NCI-H460 (cell line): ENCODE results near the gene LYRM4. TPM values are rescaled to one million over a fixed set of nuclear protein-coding genes. Genes with fewer than 3 reads are reported as not detected.

Source experiments
- DNase-seq: peaks from one replicate; pipeline ENCODE4 v3.0.0-alpha.2; 2016; ENCODE audit warnings: low read depth; ENCODE audit errors: extremely low read depth
- total RNA-seq: library from RNA; depleted of rRNA; stranded (reverse); fragments of >200 nt; shearing (Covaris generic); gene quantifications from 2 replicates; pipeline ENCODE4 v1.2.3, GENCODE V29; 2014

Gene LYRM4
- total RNA-seq, 1 experiment from 2014 or later = 31.6 TPM

DNA sequence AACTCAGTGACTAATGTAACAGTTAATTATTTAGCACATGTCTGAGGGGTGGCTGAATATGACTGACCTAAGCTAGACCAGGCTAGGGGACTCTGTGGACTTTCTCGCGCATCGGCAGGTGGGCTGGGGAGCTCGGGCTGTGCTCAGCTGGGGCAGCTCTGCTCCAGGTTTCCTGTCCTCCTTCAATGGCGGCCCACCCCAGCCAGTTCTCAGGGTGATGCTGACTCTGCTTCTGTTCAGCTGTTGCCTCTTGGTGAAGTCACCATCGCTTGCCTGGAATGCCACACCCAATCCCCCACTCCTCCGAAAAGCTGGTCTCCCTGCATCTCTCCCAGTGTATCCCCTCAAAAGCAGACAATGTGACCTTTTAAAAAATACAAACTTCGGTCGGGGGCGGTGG is 155.6 kb downstream of the LYRM4 start:
- DNase-seq = no peak

DNA sequence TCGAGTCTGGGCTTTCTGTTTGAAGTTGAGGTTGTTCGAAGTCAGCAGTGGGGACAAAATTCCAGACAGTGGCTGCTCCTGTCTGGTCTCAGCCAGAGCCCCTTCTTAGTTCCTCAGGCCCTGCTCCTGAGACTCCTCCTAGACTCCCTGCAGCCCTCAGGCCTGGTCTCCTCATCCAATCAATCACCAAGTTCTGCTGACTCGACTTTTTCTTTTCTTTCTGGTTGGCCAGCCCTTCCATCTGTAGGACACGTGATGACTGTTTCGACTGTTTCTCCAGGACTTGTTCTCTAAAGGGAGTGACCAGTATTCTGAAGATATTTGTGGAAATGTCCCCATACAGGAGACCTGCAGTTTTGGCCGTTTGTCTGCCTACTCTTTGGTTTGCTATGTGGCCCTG is 156.1 kb downstream of the LYRM4 start:
- DNase-seq = no peak

DNA sequence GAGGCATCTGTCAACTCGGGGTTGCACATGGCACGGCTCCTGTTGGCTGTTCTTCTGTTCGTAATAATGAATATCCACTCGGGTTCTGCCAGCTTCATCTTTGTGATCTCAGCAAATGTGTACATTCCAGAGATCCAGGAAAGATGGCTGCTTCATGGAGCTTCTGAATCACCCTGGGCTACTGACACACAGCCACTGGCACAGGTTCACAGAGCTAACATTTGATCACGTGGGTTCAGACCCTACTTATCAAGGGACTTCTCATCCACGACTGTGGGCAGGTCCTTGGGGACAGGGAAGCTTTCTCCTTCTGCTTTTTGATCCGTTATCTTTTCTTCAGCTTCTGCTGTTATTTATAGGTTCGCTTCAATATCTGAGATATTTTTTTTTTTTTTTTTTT is 157.5 kb downstream of the LYRM4 start:
- no peak for DNase-seq

DNA sequence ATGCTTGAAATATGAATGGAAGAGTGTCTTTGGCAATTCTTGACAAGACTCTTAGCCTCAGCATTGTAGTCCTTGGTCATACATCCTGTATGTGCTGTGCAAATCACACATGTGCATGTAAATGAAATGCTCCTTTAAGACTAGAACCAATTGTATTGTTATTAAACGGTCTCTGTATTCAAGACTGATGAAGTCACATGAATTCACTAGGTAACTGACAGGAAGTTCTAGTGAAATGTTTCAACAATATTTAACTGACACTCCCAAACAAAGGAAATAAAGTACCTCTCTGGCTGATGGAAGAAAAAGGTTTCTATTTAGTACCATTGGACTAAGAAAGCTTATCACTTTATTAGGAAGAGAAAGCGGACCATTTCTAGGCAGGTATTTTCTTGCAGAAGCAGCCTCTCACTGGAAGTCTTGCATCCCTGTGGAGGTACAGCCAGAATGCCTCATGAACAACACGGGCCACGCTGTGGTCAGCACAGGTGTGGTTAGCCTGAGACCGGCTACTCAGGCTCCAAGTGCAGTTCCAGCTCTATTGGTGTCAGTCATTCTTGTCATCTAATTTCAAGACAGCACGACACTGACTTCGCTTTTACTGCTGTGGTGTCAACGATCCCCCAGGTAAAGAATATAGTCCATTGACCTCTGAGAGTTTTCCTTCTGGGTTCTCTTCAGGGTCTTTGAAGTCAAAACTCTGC is 158.3 kb downstream of the LYRM4 start:
- DNase-seq = no peak

DNA sequence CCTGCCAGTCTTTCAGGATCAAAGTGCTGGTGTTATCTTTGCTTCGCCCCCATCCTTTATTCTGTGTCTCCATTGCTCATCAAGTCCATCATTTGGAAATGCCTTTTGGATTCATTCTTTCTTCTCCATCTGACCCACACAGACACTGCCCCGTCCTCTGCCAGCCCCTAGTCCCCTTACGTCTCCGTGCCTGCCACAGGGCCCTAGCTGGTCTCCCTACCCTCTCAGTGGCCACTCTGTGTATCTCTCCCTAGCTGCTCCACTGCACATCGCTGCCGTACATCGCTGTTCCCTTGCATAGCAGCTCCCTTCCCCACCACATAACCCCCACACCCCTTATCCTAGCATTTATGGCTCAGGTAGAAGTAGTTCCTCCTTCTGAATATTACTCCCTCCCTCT is 159.9 kb downstream of the LYRM4 start:
- no peak for DNase-seq

DNA sequence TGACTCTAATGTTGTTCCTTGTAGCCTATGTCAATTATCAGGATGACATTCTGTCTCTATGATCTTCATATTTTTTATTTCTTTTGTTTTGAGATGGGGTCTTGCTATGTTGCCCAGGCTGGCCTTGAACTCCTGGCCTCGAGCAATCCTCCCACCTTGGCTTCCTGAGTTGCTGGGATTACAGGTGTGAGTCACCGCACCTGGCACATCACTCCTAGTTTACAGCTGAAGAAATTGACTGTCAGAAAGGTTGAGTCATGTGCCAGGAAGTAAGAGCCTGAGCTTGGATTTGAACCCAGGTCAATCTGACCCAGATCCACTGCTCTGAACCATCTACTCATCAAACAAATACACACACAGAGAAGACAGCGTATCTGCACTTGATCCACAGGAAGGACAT is 161.2 kb downstream of the LYRM4 start:
- DNase-seq = no peak

DNA sequence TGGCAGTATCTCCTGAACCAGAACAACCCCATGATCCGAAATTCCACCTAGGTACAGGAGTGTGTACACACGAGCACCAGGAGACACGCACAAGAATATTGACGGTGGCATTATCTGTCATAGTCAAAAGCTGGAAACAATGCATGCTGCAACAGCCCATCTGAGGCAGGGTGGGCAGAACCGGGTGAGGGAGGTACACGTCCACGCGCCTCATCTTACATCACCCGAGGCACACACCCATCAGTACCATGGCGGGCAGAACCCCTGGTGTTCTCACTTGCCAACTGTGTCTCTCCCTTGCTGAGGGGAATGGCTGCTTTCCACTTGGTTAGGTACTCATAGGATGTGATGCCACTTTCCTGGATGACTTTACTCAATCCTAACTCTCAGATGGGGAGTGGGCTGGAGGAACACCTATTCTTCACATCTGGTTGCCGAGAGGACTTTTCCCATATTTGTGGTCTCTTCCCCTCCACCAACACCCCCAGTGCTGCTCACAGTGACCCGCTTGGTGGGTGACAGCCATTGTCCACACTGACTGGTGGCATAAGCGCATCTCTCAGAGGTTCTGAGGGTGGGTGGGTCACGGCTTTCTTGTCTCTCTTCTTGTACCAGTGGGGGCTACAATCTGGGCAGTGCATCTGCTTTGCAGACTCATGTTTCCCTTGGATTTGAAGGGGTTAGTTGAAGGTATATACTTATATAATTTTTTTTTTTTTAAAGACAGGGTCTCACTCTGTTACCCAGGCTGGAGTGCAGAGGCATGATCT is 162.1 kb downstream of the LYRM4 start:
- no peak for DNase-seq

DNA sequence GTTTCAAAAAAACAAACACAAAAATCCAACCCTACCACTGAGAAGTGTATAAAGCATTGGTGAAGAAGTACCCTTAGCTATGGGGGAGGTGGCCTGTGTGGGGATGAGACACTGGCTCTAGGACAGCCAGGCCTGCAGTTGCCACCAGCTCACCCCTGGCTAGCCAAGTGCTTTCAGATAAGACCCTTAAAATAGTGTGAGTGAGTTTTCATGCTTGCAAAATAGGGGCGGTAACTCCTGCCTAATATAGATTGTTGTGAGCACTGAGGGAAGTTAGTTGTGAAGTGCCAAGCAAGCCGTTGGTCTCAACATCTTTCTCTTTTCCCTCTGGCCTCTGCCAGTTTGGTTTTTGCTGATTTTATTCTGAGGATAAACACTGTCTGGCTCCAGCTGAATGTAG is 164.3 kb downstream of the LYRM4 start:
- DNase-seq = no peak

DNA sequence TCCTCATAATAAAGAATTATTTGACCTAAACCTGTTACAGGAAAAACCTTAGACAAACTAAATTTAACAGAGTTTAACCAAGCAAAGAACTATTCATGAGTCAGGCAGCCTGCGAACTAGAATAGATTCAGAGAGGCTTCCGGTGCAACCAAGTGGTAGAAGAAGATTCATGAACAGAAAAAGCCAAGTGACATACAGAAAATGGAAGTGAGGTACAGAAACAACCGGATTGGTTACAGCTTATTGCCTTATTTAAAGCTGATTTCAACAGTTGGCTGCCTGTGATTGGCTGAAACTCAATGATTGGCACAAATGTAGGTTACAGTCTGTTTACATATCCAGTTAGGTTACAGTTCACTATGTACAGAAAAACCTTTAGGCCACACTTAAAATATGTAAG is 165.5 kb downstream of the LYRM4 start:
- DNase-seq = no peak

DNA sequence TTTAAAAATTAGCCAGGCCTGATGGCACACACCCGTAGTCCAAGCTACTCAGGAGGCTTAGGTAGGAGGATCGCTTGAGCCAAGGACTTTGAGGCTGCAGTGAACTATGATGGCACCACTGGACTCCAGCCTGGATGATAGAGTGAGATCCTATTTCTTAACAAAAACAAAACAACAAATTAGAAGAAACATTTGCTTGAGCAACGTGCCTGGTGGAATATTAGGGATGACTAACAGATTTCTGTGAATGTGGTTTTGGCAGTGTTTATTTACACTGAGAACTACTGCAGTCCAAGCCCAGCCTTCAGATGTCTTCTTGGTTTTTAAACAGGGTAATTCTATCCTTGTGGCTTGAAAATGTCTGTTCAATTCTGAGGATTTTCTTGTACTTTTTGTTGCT is 166.4 kb downstream of the LYRM4 start:
- DNase-seq = no peak

DNA sequence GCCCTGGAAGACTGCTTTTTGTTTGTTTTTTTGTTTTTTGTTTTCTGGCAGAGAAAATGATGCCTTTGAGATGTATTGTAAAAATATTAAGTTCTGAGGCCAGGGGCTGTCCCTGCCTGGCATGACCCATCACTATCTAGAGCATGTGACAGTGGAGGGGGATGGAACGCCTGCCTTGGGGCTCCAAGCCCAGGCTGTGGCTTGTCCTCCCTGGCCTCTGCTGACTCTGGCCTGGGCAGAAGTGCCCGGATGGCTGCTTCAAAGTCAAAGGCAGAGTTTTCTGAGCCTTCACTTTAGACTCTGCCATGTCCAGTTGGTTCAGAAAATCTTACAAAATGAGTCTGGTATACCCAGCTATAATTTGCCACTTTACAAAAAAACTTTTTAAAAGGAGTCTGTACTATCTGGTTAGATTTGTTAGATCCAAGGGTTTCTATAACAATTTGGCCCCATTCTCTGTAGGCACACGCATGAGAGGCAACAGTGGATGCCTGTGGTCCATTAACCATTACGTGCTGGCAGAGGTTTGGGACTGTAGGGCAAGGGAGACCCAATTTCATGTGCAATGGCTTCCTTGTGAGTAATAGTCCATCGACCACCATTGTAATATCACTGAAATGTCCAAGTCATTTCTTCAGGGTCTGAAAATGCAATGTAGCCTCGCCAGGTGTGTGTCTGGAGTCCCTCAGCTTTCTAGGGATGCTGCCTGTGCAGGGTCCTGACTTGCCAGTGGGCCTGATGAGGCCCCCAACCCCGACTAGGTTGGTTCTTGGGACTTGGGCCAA is 167.3 kb downstream of the LYRM4 start:
- no peak for DNase-seq

DNA sequence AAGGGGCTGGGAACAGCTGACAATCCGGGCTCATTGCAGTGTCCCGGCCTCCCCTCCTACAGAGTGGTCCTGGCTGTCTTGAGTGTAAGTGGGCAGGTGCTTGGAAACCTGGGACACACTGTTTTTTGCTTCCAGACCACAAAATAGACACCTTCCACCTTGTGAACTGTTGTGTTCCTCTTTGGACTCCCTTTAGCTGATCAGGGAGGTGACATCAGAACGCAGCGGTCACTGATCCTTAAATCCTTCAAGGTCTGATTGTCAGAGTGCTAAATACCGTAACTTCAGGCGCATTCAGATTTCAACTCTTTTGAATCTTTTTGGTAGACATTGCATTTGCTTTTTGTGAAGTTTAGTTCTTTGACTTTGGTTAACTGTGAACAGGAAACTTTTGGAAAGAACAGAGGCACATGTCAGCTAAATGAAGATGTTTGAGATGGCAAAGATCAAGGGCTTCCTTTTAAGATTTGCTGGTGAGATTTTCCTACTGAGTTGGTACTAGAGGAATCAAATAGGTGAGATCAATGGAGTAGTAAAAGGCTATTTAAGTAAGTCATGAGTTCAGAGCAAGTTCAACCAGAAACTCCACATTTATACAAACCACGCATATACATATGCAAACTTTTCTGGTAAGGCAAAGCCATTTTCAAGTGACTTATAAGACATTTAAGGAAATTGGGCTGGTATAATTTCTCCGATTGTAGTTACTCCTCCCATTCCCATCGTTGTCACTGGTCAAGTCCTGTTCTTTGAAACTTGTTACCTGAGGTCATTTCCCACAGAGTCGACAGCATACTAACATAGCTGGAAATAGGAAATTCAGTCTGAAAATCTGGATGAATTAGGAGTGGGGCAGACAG is 169.3 kb downstream of the LYRM4 start:
- DNase-seq = no peak

DNA sequence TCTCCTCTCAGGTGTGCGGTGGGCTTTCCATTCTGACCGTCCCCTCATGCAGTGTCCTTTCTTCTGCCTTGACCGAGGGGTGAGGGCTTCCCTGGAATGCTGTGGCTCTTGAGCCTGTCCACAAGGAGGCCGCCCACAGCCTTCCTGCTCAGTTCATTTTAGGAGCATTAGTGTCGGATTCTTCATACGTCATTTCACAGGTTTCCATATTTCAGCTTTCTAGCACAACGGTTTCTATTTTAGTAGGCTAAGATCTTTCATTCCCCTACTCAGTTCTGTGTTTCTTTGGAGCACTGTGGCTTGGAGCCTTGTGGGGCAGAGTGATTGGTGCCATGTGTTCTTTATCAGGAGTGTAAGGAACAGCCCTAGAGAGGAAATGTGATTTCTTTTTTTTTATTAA is 170.1 kb downstream of the LYRM4 start:
- no peak for DNase-seq

DNA sequence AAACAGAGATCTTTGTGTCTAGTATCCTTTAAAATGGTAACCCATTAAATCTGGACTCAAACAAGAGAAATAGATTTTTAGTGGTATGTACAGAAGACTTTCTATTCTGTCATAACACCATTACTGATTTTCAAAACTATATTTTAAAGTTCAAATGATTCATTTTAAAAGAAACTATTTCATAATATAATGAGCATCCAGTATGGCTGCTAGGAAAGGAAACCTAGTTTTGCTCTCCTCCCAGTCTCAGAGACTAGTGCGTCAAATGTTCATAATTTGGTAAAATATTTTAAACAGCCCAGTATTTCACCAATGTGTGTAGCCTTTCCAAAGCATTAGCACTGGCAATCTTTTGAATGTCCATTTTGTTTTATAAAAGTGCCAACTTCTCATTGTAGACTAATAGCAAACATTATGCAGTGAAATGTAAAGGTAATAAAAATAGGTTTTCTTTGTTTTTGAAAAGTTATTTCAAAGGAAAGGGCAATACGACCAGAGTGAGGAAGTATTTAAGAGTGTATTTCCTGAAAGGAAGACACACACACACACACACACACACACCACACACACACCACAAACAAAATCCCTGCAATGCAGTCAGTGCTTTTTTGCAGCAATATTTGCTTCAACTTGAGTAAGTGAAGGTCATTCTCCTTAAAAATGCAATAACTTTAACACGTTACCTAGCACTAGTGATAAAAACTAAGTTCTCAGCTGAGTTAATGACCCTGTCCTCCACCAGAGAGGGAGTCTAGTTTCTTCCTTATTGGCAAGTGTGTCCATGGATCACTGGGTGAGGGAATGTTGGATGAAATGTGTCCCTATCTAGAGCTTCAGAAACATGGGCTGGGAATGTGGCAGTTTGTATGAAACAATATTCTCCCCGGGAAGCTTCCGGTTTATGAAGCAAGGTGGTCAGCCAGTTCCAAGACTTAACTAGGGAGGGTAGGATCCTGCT is 171.0 kb downstream of the LYRM4 start:
- DNase-seq = no peak

DNA sequence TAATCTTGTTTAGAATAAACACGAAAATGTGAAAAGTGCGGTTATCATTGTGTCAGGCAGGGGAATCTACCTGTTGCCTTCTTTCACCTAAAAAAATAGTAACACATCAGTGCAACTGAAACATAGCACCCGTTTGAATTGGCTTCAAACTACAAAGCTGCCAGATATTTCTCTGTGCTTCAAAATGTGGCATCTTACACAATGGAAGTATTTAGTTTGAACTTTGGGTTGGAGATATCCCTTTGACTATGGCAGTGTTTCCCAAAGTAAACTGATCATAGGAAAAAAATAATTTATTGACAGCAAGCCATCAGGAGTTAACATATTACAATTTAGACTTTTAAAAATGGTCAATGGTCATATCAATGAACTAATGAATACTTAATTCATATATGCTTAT is 172.0 kb downstream of the LYRM4 start:
- no peak for DNase-seq

DNA sequence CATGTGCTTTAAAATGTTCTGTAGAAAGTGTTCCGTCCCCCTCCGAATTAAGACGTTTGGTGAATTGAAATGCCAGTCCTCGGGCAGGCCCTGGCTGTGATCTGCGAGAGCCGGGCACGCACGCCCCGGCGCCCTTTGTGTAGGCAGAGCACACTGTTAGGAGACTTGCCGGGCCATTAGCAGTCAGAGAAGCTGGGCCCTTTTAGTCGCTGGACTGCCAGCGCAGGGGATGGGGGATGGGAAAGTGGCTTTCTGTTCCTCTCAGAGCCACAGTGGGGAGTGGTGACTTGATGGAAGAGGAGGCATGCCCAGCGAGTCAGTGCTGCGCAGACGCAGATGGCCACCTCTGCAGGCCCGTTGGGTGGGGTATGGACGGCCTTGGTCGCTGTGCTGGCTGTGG is 173.4 kb downstream of the LYRM4 start:
- no peak for DNase-seq

DNA sequence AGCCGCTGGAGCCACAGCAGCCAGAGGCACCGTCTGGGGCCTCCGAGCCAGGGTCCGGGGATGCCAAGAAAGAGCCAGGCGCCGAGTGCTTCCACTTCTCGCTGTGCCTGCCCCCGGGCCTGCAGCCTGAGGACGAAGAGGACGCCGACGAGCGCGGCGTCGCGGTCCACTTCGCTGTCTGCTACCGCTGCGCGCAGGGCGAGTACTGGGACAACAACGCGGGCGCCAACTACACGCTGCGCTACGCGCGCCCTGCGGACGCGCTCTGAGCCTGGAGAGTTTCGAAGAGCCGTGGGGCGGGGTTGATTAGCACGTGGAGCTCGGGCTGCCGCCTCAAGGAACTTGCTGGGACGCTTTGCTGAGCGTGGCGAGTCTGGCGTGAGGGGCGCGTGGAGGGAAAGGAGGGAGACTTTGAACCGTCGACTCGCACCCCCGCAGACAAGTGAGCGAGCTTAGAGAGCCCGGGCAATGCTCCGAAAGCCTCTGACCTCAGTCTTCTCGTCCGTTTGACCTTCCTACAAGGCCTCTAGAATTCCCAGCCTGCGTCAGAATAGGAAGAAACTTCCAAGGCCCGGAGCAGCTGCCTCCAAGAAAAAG is 174.4 kb downstream of the LYRM4 start:
- no peak for DNase-seq

DNA sequence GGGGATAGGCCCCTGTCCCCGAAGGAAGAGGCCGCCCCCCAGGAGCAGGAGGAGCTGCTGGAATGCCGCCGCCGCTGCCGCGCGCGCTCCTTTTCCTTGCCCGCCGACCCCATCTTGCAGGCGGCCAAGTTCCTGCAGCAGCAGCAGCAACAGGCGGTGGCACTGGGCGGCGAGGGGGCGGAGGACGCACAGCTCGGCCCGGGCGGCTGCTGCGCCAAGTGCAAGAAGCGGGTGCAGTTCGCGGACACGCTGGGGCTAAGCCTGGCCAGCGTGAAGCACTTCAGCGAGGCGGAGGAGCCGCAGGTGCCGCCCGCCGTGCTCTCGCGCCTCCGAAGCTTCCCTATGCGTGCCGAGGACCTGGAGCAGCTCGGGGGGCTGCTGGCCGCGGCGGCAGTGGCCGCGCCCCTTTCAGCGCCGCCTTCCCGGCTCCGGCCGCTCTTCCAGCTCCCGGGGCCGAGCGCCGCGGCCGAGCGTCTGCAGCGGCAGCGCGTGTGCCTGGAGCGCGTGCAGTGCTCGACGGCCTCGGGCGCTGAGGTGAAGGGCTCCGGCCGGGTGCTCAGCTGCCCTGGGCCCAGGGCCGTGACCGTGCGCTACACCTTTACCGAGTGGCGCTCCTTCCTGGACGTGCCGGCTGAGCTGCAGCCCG is 175.0 kb downstream of the LYRM4 start:
- no peak for DNase-seq
